NCI-H2107 (cell line): ENCODE results near the gene CEP55.

Experiments
- DNase-seq: peaks from one replicate; lab custom pipeline; 2025; lab: John Stamatoyannopoulos, UW

Gene CEP55

GRCh38 chr10:93469454-93469853, 27.0 kb upstream of the CEP55 start:
- no peak for DNase-seq

- no peak for DNase-seq
Observed at GRCh38 chr10:93471110-93471651, 25.2 kb upstream of the CEP55 start.

DNA sequence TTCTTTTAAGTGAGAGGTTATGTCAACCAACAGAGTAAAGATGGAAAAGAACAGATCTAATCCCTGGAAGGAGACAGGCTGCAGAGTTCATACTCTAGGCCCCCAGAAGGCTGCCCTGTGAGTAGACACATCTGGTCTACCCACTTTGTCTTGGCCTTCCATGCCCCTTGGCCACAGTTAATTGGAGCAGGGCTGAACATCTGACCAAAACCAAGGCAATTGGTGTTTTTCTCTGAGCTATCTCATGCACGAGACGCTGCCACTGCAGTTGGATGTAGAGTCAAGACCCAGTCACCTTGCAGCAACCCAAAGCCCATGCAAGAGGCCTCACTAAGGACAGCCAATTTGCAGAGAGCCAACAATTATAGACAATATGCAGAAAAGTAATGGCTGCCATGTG, 23.3 kb upstream of the CEP55 start:
- DNase-seq: no peak

- no peak for DNase-seq
Observed at GRCh38 chr10:93473804-93474472, 22.5 kb upstream of the CEP55 start.

- DNase-seq: no peak
Observed at GRCh38 chr10:93475227-93475626, 21.2 kb upstream of the CEP55 start.

DNA sequence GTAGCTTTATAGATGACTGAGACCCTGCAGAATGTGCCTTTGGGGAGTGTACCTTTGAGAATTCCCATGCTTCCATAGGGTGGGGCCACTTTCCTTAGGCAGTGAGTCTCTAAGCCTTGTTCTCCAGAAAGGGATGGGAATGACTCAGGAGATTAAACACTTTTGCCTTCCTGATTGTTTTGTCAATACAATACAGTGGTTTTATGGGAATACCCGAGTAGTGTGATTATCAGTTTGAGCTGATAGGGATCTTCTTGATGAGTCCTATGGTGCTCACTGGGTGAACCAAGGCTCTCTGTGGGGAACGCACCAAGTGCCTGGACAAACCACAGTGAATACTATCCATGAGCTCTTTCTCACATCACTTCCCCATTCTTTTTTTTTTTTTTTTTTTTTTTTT, 20.5 kb upstream of the CEP55 start:
- no peak for DNase-seq

DNA sequence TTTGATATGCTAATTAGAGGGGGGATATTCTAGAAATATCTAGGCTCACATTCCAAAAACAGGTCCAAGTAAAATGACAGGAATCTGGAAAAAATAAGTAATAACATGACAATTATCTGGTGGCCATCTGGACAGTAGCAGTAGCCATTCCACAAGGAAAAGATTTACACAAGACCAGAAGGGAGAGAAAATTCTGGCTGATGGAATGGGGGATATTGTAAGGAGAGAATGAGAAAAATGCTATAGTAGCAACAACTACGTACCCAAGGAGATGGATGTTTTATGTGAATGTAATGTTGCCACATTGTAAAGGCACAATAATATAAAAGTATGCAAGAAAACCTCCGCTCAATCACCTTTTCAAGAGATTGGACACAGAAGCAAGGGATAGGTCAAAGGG, 19.7 kb upstream of the CEP55 start:
- no peak for DNase-seq

- DNase-seq: no peak
Observed at GRCh38 chr10:93478873-93479272, 17.5 kb upstream of the CEP55 start.

GRCh38 chr10:93481637-93482144, 14.7 kb upstream of the CEP55 start:
- no peak for DNase-seq

DNA sequence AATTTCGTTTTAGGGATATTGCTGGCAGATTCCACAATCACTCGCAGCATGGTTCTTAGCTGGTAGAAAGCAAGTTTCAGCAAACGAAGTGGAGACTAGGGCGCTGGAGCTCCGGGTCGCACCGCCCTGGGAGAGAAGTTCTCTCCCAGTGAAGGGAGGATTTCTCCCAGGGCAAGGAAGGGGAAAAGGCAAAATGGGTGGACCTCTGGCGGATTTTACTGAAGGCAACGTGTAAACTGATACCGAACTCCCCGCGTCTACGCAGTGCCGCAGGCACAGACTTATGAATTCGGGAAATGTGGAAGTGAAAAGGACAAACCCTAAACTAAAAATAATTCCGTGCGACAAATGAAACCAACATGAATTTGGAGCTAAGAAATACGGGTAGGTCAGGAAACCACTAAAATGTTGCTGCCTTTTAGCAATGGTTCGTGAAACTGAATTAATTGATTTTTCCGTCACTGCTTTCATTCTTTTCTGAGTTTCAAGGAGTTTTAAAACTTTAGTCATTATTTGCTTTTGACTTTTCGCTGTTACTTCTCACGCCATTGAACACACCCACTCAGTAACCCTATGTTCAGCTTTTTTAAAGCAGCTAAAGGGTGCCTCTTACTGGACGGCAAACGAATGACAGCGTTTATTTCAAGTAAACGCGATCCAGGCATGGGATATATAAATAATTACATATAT, 14.1 kb upstream of the CEP55 start, which contains the start of gene MYOF:
MYOF (minus strand) TSS at position 190 of the 690 bp plus-strand sequence; CDS start at position 50, 140 bp downstream.
- peak; percentile 16 for DNase-seq

- no peak for DNase-seq
Observed at GRCh38 chr10:93485690-93486089, 10.7 kb upstream of the CEP55 start.

DNA sequence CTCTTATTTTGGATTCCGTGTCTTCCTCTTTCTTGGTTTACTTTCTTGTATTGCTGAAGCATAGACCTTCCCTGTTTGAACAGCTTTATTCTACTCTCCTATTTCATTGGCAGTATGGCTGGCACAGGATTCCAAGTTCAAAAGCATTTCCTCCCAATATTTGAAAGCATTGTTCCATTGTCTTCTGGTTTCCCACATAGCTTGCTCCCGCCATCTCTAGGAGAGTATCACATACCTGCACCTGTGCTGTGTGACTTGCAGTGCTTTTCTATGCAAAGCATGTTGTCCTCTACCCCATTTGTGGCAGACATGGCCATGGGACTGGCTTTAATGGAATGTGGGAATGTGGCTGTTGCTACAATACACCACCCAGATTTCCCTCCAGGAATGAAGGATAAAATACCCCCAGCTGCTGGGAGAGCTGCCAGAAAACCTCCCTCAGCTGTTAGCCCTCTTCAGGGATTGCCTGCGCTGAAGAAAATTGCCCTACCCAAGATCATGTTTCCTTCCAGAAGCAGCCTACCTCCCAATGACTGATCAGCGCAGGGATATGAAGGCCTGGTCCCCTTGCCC, 7.4 kb upstream of the CEP55 start:
- DNase-seq: no peak

DNA sequence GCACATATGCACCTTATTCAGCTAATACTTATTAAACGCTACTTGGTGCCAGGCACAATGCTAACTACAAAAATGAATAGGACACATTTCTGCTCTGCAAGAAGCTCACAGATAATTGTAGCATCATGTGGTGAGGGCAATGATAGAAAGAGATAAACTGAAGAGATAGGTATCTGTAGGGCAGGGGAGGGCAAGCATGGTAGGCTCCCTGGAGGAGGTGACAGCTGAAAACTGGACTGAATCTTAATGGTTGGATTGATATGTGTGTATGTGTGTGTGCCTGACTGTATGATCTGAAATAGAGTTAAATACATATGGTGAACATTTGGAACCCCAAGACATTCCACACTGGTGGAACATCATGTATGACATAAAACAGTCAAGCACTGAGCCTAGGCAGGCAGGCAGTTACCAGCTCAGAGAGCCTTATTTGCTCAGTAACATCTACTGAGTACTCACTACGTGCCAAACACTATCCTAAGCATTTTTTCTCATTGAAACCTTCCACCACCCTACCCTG, 4.8 kb upstream of the CEP55 start:
- DNase-seq: no peak

DNA sequence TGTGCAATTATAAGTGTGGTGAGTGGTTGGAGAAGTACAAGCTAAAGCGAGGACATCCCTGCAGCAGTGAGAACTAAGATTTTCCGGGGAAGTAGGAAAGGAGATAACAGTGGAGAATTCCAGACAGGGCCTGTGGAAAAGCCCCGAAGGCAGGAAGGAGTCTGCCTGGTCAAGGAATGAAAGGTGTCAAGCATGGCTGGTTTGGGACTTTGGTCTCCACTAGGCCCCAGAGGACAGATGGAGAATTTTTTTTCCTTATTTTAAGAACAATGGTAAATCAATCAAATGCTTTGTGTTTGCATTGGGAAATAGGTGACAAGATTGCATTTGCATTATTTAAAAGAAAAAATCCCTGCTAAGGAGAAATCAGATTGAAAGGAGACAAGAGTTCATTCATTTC, 3.2 kb upstream of the CEP55 start:
- DNase-seq: no peak

DNA sequence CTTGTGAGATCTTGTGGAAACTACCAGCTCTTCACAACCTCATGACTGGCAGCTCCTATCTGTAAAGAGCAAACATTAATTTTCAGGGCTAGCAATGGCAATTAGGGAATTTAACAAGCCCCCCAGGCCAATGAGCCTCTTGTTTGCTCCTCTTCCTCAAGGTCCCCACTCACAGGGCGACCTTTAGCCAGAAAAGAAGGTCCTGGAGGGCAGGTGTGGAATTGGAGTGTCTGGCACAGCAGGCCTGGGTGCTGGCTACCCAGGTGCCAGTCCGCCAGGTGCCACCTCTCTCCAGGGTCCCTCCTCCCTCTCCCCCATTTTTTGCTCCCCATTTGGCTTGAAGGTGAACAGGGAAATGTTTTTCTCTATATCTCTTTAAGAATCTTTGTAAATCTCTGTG, 1.9 kb upstream of the CEP55 start:
- DNase-seq: no peak

DNA sequence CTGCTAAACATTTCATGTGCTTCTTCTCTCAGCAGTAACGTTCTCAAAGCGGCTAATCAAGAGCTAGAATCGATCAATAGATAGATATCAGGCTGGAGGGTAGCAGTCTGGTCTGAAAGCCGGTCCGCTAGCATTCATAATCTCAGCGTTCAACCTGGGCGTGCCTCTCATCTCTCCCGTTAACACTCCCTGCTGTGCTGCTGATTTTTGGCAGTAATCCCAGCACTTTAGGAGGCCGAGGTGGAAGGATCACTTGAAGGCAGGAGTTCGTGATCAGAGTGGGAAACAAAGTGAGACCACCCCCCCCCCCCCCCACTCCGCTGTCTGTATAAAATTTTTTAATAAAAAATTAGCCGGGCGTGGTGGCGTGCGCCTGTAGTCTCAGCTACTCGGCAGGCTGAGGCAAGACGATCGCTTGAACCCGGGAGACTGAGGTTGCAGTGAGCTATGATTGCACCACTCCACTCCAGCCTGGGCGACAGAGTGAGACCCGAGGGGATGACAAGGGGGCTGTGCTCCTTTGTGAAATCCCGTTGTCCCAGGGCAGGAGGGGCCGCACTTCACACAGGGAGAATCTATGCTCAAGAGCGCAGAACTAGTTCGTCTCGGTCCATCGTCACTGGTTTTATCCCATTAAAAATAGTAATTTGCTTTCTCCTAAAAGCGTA, 624 bp upstream of the CEP55 start:
- DNase-seq: peak; percentile 25

DNA sequence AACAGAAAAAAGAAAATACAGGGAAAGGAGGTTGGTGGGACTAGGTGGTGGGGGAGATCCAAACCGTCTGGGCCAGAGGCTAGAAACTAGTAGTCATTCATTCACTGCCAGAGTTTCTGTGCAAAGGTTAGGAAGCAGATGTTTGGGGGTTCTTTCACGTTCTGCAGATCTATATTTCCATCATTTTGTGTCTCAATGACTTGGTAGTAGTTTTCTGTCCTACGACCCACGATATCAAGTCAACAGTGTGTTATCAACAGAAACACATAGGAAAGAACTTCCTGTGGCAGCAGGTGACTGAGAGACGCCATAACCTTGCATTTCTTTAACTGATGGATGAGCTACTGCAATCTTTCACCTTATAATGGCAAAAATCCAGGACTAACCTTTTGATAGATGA, 1.8 kb downstream of the CEP55 start:
- no peak for DNase-seq

DNA sequence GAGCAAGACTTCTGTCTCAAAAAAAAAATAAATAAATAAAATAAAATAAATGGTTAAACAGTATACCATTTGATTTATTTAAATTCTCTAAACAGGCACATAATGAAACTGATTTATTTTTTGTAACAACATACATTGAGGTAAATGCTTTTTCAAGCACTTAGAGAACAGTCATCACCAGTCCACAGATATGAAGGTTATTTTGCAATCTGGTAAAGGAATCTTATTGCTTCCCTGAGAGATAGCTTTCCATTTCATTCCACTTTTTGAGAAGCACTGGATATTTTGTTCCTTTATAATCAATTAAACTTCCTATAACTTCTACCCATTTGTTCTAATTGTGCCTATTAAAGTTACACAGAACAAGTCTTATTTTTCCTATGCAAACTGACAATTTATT, 5.2 kb downstream of the CEP55 start:
- DNase-seq: no peak

- DNase-seq: no peak
Observed at GRCh38 chr10:93503075-93503474, 6.7 kb downstream of the CEP55 start.

DNA sequence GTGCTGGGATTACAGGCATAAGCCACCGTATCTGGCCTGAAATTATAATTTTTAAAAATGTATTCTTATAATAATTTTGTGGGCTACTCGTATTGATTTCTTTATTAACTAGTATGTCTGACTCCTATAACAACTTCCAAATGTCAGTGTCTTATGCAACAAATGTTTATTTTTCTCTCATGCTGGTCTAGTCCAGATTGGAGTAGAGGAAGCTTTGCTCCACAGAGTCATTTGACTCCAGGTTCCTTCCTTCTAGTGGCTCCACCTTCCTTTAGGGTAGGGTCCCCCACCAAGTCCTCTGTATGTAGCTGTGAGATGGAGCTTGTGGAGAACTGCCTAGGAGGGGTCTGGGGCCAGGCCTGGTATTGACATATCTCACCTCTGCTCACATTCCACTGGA, 8.7 kb downstream of the CEP55 start:
- DNase-seq: no peak

- no peak for DNase-seq
Observed at GRCh38 chr10:93509816-93510215, 13.4 kb downstream of the CEP55 start.

DNA sequence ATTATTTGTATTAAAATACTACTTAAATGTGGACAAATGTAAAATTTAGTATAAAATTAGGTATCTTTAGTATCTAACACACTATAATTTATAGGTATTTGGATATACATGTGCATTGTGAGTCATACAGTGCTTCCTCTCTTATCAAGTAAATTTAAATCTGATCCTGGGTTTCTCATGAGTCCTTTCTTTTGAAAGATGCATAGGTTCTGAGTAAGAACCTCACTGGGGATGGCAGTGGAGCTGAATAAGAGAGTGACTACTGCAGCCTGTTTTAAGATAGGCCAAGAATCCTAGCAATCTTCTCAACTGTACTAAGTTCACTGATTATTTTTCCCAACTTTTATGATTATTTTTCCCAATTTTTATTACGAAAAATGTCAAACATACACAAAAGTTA, 16.2 kb downstream of the CEP55 start:
- DNase-seq: no peak
